GM18507 (cell line): Measurements from ENCODE around the gene GALR3.

Source experiments
- DNase-seq: peaks from one replicate; pipeline ENCODE4 v3.0.0; 2011; ENCODE audit warnings: low read depth; ENCODE audit not compliant: insufficient read length; ENCODE audit errors: extremely low spot score
- FAIRE-seq: peaks from 2 replicates; lab custom pipeline; 2011; peaks lifted over from hg19 to GRCh38; lab: Jason Lieb, UNC

Gene GALR3

DNA sequence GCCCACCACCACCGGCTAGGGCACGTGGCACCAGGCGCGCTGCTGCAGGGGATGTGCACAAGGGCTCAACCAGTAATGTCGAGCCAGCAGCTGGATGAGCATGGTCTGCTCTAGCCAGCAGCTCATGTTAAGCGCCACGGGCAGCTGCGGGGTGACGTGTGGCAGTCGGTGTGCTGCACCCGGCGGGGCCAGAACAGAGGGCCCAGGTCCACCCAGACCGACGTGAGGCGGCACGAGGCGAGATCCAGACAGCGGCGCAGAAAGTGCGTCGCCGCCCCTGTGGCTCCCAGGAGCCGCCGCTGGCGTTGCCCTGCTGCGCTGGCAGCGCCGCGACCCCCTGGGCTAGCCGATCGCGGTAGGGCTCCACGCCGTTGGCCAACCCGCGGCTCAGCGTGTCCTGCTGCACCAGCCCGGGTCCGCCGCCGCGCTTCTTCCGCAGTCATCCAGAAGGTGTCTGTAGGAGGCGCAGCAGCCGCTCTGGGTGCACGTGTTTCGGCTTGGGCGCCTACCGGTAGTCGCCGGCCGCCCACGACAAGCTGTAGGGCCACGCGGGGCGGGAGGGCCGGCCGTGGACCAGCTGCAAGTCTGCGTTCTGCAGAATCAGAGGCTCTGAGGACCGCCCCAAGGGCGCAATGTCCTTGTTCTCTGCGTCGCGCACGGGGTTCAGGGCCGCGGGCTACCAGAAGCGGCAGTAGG is 4.6 kb upstream of the GALR3 start:
- no peak for FAIRE-seq
- peak; percentile 57 for DNase-seq

DNA sequence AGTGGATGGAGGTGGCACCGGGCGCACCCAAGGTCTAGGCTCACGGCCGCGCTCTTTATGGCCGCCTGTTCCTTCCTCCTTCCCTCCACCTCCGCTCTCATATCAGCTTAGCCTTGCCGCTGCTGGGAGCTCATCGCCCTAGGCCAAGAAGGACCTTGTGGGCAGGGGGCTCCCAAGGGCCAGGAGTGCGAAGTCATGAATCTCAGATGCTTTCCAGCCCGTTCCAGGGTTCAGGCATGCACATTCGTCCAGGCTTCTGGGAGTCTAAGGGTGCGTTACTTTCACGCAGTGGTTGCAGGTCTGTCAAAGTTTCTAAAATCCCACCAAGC is 4.1 kb upstream of the GALR3 start:
- no peak for DNase-seq
- FAIRE-seq, result no peak

DNA sequence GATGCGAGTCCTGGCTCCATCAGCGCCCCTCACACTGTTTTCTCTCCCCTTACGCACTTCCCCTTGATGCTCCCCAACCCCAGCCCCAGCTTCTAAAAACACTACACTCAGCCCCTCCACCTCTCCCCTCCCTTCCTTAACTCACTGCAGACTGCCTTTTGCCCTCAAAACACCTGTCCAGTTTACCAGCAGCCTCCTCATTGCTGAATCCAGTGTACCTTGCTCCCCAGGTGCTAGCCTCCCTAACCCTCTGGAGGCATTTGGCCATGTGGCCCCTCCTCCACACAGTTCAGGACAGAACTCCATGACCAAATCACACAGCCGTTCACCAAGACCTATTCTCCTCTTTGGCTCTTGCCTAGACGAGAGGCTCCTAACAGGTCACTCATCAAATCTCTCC is 2.8 kb upstream of the GALR3 start:
- no peak for FAIRE-seq

DNA sequence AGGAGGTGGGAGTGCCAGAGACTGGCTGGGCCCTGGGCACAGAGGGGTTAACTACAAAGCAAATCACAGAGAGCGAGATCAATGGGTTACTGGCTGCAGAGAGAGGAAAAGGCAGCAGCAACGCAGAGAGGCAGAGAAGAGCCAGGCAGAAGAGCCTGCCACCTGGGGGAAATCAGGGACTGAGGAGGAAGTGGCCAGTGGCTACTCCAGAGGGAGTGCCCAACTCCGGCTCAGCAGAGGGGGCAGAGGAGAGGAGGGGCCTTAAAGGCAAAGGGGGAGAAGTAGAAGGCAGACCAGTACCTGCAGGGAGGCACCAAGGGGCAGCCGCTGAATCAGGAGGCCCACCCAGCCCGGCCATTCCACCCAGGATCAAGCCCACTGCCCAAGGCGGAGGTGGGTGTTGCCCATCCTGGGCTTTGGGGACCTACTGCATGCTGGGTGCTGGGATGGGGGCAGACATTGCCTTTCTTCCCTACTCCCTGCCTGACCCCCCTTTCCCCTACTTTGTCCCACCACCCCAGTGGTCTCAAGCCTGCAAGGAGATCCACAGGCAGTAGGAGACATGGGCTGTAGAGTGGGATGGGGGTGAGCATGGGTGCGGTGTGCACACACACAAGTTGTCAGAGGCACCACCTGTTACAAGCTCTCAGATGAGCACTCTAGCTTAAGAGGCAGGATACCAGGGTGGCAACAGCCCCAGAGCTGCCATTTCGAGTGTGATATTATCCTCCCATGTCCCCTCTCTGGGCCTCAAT is 926 bp upstream of the GALR3 start:
- FAIRE-seq, result no peak
- no peak for DNase-seq

More for the DNA sequence above, 2.8 kb upstream of the GALR3 start:
- no peak for DNase-seq

DNA sequence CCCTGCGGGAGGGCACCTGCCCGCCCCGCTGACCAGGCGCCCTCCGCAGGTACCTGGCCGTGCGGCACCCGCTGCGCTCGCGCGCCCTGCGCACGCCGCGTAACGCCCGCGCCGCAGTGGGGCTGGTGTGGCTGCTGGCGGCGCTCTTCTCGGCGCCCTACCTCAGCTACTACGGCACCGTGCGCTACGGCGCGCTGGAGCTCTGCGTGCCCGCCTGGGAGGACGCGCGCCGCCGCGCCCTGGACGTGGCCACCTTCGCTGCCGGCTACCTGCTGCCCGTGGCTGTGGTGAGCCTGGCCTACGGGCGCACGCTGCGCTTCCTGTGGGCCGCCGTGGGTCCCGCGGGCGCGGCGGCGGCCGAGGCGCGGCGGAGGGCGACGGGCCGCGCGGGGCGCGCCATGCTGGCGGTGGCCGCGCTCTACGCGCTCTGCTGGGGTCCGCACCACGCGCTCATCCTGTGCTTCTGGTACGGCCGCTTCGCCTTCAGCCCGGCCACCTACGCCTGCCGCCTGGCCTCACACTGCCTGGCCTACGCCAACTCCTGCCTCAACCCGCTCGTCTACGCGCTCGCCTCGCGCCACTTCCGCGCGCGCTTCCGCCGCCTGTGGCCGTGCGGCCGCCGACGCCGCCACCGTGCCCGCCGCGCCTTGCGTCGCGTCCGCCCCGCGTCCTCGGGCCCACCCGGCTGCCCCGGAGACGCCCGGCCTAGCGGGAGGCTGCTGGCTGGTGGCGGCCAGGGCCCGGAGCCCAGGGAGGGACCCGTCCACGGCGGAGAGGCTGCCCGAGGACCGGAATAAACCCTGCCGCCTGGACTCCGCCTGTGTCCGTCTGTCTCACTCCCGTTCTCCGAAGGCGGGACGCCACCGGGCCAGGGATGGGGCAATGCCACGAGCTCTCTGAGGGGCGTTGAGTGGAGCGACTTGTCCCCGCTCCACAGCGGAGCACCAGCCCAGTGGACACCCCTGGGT is 1.8 kb downstream of the GALR3 start:
- no peak for DNase-seq

DNA sequence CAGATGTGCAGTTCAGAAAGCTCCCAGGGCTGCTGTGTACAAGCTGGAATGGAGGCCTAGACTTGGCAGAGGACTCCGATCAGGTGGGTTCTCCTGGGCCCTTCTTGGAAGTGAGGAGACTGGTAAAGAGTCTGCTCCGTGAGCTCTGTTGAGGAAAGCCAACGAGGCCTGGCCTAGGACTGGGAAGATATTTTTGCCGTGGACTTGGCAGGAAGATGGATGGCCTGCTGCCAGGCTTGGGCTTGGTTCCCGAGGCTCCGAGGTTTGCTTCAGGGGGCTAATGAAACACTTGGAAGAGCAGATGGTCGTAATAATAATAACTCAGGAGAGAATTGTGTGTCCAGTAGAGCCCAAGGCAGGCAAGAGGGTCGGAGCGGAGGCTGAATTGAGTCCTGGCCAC is 3.9 kb downstream of the GALR3 start:
- FAIRE-seq (no peak), DNase-seq (no peak)

More for the DNA sequence above, 1.8 kb downstream of the GALR3 start:
- no peak for FAIRE-seq

DNA sequence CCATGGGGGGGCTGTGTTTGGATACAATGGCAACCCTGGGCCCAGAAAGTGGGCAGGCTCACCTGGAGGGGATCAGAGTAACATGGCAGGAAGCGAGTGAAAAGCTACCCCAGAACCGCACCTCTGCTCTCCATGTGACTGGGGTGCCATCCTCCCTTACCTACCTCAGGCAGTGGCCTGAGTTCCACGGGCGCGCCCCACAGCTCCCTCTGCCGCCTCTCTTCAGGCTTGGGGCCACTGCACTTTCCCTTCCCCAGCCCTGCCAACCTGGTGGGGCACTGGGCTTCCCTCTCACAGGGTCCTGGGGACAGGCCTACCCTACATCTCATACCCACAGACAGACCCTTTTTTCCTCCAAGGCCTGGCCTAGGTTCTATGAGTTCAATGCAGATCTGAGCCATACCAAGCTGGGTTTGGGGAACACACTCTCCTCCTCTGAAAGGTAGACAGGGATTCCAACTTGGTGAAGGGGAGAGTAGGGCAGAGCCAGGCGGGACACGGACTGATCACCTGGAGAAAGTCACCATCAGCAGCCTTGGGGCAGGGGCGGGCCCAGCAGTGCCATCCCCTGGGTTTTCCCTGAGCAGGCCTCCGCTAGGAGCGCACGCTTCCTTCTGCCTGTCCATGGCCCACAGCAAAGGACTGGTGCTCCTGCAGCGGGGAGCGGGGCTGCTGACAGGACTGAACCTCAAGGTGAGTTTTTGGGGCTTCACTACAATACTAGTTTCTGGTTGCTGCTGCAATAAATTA is 7.1 kb downstream of the GALR3 start:
- FAIRE-seq (no peak), DNase-seq (no peak)

DNA sequence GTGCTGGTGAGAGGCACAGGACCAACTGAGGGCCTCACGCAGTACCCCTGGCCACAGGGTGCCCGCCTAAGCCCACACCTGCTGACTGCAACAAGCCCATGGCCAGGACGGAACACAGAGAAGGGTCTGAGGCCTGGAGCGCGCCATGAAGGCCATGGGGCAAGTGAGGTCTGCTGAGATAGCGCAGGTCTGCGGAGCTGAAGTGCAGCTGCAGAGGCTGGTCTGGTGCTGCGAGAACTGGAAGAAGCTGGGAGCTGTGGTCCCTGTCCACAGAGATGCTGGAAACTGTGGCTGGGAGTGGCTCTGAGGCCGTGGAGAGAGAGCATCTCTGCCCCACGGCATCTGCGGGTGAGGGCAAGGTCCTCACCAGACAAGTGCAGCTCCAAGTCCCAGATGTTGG is 8.3 kb downstream of the GALR3 start:
- FAIRE-seq, result no peak
- no peak for DNase-seq

DNA sequence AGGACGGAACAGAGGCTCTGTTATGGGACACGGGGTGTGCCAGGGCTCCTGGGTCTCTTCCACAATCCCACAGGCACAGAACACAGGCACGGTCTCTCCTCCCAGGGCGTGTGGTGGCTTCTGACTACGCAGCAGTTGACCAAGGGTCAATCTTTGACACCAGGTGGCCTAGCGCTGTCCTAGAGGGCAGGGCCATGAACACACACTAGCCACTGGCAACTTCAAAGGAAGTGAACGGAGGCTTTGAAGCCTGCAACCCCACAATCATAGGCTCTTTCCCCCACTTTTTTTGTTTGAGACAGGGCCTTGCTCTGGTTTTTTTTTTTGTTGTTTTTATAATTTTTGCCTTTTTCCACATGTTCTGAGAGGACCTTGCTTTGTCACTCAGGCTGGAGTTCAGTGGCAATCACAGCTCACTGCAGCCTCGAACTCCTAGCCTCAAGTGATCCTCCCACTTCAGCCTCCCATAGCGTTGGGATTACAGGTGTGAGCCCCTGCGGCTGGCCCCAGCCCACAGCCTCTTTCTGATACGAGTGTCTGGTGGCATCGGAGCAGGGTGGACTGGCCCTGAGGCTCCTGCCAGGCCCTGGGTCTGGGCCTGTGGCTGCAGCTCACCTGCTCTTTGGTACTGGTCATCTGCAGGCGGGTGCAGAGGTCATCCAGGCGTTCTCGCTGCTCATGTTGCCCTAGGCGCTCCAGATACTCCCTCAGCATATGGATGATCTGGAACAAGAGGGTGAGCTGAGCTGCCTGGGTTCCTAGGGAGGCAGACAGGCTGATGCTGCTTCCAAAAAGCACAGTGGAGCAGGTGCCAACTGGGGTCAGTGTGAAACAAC is 9.1 kb downstream of the GALR3 start:
- FAIRE-seq, result no peak

DNA sequence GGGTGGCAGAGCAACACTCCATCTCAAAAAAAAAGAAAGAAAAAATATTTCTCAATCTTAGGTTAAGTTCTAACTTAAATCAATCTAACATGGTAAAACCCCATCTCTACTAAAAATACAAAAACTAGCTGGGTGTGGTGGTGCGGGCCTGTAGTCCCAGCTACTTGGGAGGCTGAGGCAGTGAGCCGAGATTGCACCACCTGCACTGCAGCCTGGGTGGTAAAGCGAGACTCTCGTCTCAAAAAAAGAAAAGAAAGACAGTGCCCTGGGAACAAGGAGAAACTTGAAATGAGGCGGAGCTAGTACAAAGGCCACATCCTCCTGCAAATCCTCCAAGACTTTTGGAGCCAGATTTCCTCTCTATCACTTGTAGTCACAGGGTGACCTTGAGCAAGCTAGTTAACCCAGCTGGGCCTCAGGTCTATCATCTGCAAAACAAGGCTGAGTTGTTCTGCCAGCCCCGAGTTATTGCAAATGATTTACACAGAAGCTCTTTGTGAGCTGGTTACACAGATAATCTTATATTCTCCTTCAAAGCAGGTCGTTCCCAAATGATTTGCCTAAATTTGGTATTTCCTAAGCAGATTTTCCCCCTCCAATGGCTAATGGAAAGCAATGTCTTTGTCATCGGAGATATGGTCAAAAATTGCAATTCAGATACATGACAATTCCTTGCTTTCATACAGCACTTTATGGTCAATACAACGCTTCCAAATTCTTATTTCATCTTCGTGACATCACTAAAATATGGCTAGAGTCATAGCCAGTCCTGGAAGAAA is 19.0 kb downstream of the GALR3 start:
- FAIRE-seq, result no peak
- DNase-seq, result no peak

More for the DNA sequence above, 9.1 kb downstream of the GALR3 start:
- DNase-seq, result no peak

DNA sequence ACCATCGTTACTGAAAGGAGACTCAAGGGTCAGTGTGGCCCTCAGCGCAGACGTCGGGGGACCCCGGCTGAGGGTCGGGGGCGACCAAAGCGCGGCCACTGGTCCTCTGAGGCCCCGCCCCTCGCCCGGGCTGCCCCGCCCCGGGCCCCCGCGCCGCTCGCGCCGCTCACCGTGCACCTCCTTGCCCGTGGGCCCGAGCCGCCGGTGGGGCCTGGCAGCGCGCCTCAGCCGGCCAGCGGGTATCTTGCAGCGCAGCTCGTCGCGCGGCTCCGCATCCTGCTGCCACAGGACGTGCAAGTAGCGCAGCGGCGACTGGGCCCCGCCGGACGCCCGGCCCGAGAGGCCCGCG is 20.5 kb downstream of the GALR3 start:
- no peak for FAIRE-seq
- DNase-seq, result no peak

DNA sequence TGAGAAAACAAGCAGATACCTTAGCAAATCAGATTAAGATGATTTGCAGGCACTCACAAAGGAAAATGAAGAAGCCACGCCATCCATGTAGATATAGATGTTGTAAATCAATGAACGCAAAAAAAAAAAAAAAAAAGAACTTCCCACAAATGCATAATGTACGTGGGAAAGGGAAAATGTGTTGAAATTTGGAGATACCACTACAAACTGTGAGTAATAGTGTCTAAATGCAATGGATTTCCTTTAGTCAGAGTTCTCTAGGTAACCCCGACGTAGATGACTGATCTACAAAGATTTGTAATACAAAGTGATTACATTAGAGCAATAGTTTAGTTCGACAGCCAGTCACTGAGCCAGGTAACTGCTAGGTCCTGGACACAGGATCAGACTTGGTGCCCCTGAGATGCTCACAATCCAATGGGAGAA is 21.7 kb downstream of the GALR3 start:
- FAIRE-seq (no peak), DNase-seq (no peak)

DNA sequence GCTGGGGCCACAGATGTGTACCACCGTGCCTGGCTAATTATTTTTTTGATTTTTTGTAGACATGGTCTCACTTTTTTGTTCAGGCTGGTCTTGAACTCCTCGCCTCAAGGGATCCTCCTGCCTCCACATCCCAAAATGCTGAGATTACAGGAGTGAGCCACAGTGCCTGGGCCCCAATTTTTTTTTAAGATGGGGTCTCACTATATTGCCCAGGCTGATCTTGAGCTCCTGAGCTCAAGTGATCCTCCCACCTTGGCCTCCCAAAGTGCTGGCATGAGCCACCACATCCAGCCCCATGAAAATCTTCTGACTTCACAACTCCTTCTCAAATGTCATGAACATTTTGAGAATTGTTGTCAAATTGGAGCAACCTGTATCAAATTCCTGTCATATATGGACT is 23.3 kb downstream of the GALR3 start:
- no peak for FAIRE-seq
- no peak for DNase-seq

DNA sequence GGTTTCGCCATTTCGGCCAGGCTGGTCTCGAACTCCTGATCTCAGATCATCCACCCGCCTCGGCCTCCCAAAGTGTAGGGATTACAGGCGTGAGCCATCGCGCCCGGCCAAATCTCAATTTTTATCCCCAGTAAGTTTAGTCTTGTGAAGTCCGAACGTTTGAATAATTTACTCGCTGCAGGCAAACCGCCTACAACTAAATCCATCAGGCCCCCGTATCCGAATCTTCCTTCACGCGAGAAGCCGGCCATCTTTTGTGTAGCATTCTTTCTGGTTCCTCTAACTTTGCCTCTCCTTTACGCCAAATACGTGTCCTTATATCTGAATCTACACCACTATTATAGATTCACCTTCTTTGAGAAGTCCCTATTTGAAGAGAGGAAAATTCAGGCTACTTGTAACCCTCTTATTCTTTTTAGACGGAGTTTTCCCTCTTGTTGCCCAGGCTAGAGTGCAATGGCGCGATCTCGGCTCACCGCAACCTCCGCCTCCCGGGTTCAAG is 25.5 kb downstream of the GALR3 start:
- FAIRE-seq (peak; percentile 36), DNase-seq (no peak)

DNA sequence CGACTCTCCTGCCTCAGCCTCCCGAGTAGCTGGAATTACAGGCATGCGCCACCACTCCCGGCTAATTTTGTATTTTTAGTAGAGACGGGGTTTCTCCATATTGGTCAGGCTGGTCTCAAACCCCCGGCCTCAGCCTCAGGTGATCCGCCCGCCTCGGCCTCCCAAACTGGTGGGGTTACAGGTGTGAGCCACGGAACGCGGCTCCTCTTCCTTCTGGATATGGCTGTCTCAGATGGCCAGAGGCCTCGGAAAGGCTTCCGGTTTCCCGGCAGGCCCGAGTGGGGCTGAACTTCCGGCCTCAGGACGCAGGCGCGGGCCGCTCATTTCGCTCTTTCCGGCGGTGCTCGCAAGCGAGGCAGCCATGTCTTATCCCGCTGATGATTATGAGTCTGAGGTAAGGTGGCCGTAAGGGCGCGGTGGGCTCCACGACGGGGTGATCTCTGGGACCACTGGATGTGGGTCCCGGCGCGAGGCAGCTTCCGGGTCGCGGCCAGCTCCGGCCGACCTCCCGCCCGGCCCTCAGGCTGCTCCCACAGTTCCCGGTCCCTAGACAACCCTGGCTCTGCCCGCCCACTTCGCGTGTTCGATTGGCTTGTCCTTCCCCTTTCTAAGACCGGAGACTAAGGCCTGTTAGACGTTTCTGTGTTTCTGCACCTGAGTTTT is 26.0 kb downstream of the GALR3 start, which contains the start of gene EIF3L:
Gene EIF3L, plus strand, starts transcription at position 331 of the 663 bp plus-strand sequence. Its CDS starts 31 bp downstream, at position 362.
- FAIRE-seq (peak; percentile 85), DNase-seq (peak; percentile 89)

DNA sequence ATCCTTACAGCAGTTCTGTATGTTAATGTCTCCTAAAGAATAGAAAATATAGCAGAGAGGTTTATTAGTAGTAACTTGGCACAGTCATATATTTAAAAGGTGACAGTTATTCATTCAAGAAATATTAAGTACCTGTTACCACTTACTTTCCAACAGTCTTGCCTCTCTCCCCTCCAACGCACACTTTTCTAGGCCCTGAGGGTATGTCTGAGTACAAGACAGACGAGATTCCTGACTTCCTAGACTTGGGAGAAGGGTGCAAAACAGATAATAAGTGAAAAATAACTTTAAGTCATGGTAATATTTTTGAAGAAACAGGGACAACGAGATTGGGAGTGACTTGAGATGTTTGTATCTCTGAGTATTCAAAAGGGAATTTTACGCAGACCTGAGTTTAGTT is 27.6 kb downstream of the GALR3 start:
- FAIRE-seq (no peak), DNase-seq (no peak)

DNA sequence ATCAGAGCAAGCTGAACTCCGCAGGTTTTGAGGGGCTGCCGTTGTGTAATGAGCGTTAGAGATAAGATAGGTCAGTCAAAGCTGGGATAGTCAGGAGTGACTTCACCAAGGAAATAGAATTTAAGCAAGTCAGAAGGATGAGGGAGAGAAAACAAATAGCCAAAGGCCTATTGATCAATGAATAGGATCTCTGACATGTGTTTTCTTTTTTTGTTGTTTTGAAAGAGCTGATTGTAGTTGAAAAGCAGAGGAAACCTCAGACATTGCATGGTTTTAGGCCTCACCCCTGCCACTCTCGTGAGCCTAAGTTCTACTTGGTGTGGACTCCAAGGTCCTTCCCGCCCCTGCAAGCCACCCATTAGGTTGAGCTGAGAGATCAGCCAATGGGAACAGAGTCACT is 29.2 kb downstream of the GALR3 start:
- DNase-seq, result no peak

More for the DNA sequence above, 29.2 kb downstream of the GALR3 start:
- no peak for FAIRE-seq
